GM18868 (cell line): ENCODE results near the gene TMEM143.
"Not testable (repeated sequence)": the region's sequence is repeated elsewhere in the genome, so short reads cannot be mapped to it uniquely, and the experiment has no call there.

Source experiments
- ATAC-seq: cut with Tn5 transposase; IDR thresholded peaks from one replicate; pipeline ENCODE4 v1.9.1; 2021; ENCODE audit warnings: mild to moderate bottlenecking, moderate library complexity; ENCODE audit not compliant: unreplicated experiment

Gene TMEM143

DNA sequence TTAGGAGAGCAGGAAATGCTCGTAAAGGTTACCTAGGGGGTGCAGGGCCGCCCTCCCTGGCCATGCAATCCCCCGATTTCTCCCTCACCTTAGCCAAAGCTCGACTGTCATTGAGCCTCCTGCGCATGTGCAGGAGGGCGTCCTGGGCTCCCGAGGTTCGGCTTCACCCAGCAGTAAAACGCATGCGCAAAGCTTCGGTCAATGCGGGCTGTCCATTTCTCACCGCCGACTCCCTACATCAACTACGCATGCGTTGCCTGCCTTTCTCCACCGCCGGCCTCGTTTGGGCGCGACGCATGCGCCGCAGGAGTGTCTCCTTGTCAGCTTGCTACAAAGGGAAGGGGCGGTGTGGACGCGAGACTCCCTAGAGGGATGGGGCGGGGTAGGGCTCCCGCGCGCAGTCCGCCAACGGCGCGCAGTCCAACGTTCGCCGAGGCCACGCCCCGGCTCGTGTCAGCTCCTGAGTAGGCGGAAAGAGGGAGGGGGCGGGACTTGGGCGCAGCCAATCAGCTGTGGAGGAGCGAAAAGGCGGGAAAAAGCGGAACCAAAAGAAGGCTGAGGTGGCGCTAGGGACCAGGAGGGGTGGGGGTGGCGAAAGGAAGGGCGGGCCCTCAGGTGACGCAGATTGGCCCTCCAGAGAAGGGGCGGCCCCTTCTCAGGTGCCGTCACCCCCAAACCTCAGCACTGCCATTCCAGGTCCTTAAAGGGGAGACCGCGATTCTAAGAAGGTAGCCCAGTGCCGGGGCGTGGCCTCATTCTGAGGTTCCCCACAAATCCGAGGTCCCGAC, at the start of gene TMEM143, which contains the start of gene SYNGR4:
TMEM143 (minus strand) TSS at position 131 of the 788 bp plus-strand sequence; CDS start at position 111, 20 bp downstream.
SYNGR4 (plus strand) TSS at position 558 of the 788 bp plus-strand sequence. CDS start 1,476 bp downstream, outside the sequence.
- ATAC-seq, result peak; percentile 84

DNA sequence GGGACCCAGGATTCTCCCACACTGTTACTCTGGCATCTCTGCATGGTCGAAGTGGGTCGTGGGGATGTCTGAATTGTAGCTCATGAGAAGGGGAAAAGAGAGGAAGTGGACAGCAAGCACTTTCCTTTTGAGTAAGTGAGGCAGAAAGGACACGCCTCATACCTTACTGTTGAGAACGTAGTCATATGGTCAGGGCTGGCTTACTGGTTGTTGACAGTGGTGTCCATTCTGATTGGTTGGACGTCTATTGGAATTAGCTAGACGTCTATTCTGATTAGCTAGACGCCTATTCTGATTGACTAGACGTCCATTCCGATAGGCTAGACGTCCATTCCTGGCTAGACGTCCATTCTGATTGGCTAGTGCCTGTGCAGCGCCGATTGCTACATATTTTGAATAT, 42.1 kb upstream of the TMEM143 start:
- no peak for ATAC-seq

DNA sequence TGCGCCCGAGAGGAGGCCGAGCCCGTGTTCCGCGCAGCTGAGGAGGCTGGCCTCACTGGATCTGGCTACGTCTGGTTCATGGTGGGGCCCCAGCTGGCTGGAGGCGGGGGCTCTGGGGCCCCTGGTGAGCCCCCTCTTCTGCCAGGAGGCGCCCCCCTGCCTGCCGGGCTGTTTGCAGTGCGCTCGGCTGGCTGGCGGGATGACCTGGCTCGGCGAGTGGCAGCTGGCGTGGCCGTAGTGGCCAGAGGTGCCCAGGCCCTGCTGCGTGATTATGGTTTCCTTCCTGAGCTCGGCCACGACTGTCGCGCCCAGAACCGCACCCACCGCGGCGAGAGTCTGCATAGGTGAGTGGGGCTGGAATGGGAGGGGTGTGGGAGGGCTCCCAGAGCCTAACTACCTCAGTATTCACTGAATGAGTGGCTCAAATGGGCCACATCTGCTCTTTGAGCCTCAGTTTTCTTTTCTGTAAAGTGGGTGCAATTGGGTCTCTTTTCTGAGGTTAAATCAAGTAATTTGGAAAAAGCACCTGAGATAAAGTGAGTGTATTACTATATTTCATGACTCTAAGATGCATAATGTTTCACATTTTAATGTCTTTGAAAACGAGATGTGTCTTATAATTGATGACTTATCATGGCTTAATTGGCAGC, 41.4 kb upstream of the TMEM143 start:
- no peak for ATAC-seq

DNA sequence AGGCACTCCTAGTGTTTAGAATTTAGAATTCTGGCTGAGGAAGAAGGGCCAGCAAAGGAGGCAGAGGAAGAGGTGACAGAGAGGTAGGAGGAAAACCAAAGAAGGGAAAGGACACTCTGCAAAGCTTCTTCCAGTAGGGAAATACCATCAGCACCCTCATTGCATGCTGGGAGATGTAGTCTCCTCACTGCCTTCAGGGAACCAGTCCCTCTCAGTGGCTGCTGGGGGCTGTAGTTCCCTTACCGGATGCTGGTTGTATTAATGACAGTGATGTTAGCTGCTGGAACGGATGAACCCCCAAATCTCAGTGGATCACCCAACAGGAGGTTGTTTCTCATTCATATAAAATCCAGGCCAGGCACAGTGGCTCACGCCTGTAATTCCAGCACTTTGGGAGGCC, 39.9 kb upstream of the TMEM143 start:
- no peak for ATAC-seq

- no peak for ATAC-seq
Measured at GRCh38 chr19:48401287-48401686, 37.5 kb upstream of the TMEM143 start.

DNA sequence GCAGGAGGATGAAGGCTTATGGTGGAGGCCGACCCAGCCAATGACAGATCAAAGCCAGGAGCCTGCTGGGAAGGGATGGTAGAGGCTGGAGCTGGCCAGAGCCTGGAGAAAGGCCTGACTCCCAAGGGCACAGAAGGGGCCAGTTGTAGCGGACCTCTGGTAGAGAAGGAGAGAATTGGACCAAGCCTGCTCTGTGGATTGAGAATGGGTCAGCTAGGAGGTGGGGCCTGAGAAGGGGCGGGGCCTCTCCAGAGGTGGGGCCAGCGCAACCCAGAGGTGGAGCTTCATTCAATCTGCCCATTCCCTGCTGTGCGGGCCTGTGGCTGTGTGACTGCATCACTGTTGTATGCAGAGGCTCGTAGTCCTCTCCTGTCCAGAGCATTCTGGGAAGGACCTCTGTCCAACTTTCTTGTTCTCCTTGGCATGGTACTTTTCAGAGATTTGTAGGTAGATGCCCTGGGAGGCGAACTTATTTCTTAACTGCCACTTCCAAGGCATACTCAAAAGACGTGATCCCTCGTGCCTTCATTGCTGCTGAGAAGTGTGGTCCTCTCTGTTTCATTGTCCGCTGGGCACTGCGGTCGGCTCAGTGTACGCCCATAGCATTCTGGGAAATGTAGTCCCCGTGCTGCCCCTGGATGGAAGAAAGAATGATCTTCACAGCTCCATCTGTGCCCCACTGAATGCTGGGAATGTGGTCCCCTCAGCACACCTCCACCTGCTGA, 36.4 kb upstream of the TMEM143 start:
- no peak for ATAC-seq

DNA sequence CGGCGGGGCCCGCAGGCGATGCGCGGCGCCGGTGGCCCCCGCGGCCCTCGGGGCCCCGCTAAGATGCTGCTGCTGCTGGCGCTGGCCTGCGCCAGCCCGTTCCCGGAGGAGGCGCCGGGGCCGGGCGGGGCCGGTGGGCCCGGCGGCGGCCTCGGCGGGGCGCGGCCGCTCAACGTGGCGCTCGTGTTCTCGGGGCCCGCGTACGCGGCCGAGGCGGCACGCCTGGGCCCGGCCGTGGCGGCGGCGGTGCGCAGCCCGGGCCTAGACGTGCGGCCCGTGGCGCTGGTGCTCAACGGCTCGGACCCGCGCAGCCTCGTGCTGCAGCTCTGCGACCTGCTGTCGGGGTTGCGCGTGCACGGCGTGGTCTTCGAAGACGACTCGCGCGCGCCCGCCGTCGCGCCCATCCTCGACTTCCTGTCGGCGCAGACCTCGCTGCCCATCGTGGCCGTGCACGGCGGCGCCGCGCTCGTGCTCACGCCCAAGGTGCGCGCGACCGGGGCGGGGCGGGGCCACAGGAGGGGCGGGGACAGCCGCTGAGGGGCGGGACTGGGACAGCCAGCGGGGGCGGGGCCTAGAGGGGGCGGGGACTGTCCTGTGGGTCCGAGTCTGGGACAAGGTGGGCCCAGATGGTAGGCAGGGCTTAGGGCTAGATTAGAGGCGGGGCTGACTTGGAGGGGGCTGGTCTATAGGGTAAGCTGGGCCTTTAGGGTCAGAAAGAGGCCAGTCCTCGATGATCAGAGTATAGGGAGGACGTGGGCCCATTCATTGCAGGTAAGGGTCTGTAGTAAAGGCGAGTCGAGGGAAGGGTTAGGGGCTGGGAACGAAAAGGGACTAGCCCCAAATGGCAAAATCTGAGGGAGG, 34.9 kb upstream of the TMEM143 start:
- ATAC-seq, result peak; percentile 49

- ATAC-seq, result no peak
Measured at GRCh38 chr19:48398102-48398374, 34.3 kb upstream of the TMEM143 start.

GRCh38 chr19:48397263-48398101, 33.7 kb upstream of the TMEM143 start:
- no peak for ATAC-seq

DNA sequence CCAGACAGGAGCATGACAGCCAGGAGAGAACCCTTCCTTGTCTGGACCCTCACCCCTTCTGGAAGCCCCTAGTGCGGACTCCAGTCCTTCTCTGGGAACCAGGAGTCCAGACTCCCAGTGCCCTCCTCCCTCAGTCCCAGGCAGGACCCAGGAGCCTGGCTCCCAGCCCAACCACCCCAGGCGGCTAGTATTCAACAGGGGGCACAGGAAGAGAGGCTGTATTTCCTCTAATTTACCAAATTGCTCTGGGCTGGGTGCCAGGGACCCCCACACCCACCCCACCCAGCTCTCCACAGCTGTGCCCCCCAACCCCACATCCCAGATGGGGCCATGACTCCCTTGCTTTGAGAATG, 33.1 kb upstream of the TMEM143 start:
- no peak for ATAC-seq

GRCh38 chr19:48396016-48396823, 32.5 kb upstream of the TMEM143 start:
- ATAC-seq, result no peak

DNA sequence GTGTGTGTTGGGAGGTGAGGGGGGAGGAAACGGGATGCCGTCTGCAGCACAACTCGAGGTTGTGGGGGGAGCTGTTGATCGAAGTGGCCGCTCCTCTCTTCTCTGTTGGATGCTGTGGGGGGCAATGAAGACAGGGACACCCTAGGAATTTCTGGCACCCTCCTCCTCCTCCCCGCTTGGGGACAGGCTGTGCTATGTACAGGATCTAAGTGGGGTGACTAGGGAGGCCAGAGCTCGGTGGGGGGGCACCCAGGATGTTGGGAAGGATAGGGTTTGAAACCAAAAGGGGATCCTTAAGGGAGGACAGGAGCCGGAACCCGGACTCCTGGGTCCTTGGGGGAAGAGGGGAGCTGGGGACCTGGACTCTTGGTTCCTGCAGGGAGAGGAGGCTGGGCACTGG, 31.8 kb upstream of the TMEM143 start:
- no peak for ATAC-seq

- ATAC-seq, result no peak
Measured at GRCh38 chr19:48395170-48395455, 31.4 kb upstream of the TMEM143 start.

- no peak for ATAC-seq
Measured at GRCh38 chr19:48394331-48395169, 30.8 kb upstream of the TMEM143 start.

- no peak for ATAC-seq
Measured at GRCh38 chr19:48393559-48394330, 30.0 kb upstream of the TMEM143 start, which contains the start of gene GRIN2D. TSS of gene GRIN2D (plus strand) at chr19:48393668. CDS start at chr19:48398393, 4,725 bp downstream.

GRCh38 chr19:48392860-48393558, 29.3 kb upstream of the TMEM143 start:
- ATAC-seq, result no peak

DNA sequence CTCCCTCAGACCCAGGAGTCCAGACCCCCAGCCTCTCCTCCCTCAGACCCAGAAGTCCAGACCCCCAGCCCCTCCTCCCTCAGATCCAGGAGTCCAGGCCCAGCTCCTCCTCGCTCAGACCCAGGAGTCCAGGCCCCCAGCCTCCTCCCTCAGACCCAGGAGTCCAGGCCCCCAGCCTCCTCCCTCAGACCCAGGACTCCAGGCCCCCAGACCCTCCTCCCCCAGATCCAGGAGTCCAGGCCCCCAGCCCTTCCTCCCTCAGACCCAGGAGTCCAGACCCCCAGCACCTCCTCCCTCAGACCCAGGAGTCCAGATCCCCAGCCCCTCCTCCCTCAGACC, 28.2 kb upstream of the TMEM143 start:
- not testable (repeated sequence) for ATAC-seq
